MCF 10A (cell line): ENCODE data around the gene COL9A2. TPM values are rescaled to one million over a fixed set of nuclear protein-coding genes. Genes with fewer than 3 reads are reported as not detected.

Source experiments
- BruUV-seq: library from RNA; stranded (reverse); fragments of 400-500 nt; replicated peaks from 2 replicates; lab custom pipeline; 2021; lab: Mats Ljungman, UMichigan
- CTCF ChIA-PET: fragments of 300-600 bp; sonication (Branson Sonifier 250); formaldehyde crosslinking; extraction: SDS; loops from one replicate; lab custom pipeline; 2021; ENCODE audit warnings: antibody characterized with exemption, inconsistent platforms; lab: Yijun Ruan, JAX
- POLR2A ChIA-PET: fragments of 300-600, 350-650 bp; sonication (Branson Sonifier 250); formaldehyde crosslinking; extraction: SDS; loops from one replicate; lab custom pipeline; 2020; ENCODE audit warnings: antibody characterized with exemption, inconsistent platforms; lab: Yijun Ruan, JAX
- DNase-seq: peaks from one replicate; pipeline ENCODE4 v3.0.0-alpha.2; 2018; ENCODE audit not compliant: unreplicated experiment
- H3K27ac Mint-ChIP-seq: one replicate; pipeline ENCODE4 v1.8.0; 2022; ENCODE audit warnings: mild to moderate bottlenecking, low read depth, mixed read lengths; ENCODE audit not compliant: unreplicated experiment
- H3K27me3 Mint-ChIP-seq: one replicate; pipeline ENCODE4 v1.8.0; 2022; ENCODE audit warnings: mixed read lengths; ENCODE audit not compliant: insufficient read depth, unreplicated experiment
- H3K36me3 Mint-ChIP-seq: one replicate; pipeline ENCODE4 v1.8.0; 2022; ENCODE audit warnings: mild to moderate bottlenecking, moderate library complexity, mixed read lengths; ENCODE audit not compliant: insufficient read depth, unreplicated experiment
- H3K4me1 Mint-ChIP-seq: one replicate; pipeline ENCODE4 v1.8.0; 2022; ENCODE audit warnings: mixed read lengths; ENCODE audit not compliant: insufficient read depth, unreplicated experiment
- H3K4me3 Mint-ChIP-seq: one replicate; pipeline ENCODE4 v1.8.0; 2022; ENCODE audit warnings: mild to moderate bottlenecking, moderate library complexity, mixed read lengths; ENCODE audit not compliant: unreplicated experiment
- H3K9me3 Mint-ChIP-seq: one replicate; pipeline ENCODE4 v1.8.0; 2022; ENCODE audit warnings: mixed read lengths; ENCODE audit not compliant: unreplicated experiment
- intact Hi-C: fragments of 100-400 bp; cut with micrococcal nuclease; formaldehyde crosslinking; loops from 2 replicates; pipeline ENCODE4 v1.14.1; 2022
- total RNA-seq: library from RNA; stranded (reverse); gene quantifications from 2 replicates; pipeline ENCODE4 v1.2.3, GENCODE V29; 2022
- TF ChIP-seq, protein P1 (sequence below): fragments of 200-600 bp; IDR thresholded peaks from one replicate; pipeline ENCODE4 v1.8.0; 2022; ENCODE audit warnings: antibody characterized with exemption, mild to moderate bottlenecking; ENCODE audit not compliant: unreplicated experiment

COL9A2 gene
- total RNA-seq, 1 experiment from 2014 or later = not detected

DNA sequence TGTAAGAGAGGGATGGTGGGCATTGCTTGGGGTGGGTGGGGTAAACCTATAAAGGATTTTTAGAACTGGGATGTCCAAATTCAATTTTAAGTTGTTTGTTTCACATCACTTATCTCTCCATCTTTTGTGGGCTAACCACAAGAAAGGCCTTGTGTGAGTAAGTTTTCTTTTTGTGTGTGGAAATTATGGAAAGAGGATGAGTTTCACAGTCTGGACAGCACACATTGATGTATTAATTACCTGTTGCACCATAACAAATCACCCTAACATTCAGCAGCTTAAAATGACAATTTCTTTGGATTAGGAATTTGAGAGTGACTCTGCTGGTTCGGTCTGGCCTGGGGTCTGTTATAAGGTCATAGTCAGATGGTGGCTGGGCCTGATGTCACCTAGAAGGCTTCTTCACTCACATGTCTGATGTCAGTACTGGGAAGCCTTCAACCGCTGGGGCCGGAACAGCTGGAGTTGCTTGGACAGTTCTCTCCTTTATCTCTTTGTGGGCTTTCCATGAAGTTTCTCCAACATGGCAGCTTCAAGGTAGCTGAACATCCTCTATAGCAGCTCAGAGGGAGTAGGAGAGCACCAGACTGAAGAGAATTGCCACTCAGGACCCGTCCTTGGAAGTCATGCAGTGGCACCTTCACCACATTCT lies 2.0 kb upstream of the COL9A2 start:
- Mint-ChIP-seq H3K27me3 (peaks cover 34% of the 10 kb centered on the region), H3K9me3 (no peaks in the 10 kb centered on the region), H3K4me3 (no peak overlapping the region), H3K27ac (no peak overlapping the region), H3K4me1 (peaks cover 7% of the 10 kb centered on the region), H3K36me3 (no peaks in the 10 kb centered on the region)
- ChIA-PET CTCF (interaction anchor here (1.0 to 3.4 kb wide), 3 partner anchors 19 to 175 kb away, joined by 3 to 10 read pairs (median 4); no protein-coding TSS in a partner anchor), POLR2A (interaction anchor here (0.8 kb wide), 1 partner anchor 19 kb away, joined by 3 read pairs; no protein-coding TSS in a partner anchor)
- intact Hi-C loops = loop anchor here (5.0 kb wide), 1 partner anchor 167 kb away; no protein-coding TSS in a partner anchor
- no peak for DNase-seq
- TF ChIP-seq, protein P1, sequence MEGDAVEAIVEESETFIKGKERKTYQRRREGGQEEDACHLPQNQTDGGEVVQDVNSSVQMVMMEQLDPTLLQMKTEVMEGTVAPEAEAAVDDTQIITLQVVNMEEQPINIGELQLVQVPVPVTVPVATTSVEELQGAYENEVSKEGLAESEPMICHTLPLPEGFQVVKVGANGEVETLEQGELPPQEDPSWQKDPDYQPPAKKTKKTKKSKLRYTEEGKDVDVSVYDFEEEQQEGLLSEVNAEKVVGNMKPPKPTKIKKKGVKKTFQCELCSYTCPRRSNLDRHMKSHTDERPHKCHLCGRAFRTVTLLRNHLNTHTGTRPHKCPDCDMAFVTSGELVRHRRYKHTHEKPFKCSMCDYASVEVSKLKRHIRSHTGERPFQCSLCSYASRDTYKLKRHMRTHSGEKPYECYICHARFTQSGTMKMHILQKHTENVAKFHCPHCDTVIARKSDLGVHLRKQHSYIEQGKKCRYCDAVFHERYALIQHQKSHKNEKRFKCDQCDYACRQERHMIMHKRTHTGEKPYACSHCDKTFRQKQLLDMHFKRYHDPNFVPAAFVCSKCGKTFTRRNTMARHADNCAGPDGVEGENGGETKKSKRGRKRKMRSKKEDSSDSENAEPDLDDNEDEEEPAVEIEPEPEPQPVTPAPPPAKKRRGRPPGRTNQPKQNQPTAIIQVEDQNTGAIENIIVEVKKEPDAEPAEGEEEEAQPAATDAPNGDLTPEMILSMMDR = no peak
- BruUV-seq = no TSS peak

DNA sequence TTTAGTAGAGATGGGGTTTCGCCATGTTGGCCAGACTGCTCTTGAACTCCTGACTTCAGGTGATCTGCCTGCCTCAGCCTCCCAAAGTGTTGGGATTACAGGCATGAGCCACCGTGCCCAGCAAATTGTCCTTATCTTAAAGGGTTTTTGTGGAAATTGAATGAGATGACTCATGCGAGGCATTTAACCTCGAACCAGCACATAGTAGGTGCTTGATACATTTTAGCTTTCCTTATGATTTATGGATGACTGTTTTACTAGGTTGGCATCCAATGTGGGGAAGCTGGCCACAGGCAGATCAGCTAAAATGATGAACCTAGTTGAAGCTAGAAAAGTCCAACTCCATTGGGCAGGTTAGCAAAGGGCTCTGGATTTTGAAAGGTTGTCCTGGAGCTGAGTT lies 1.4 kb upstream of the COL9A2 start:
- Mint-ChIP-seq H3K27ac (no peak overlapping the region), H3K36me3 (no peaks in the 10 kb centered on the region), H3K9me3 (no peaks in the 10 kb centered on the region), H3K27me3 (peaks cover 34% of the 10 kb centered on the region), H3K4me3 (no peak overlapping the region), H3K4me1 (peaks cover 7% of the 10 kb centered on the region)
- TF ChIP-seq, protein P1 = no peak
- ChIA-PET CTCF (interaction anchor here (1.0 to 3.4 kb wide), 4 partner anchors 20 to 175 kb away, joined by 3 to 10 read pairs (median 4); no protein-coding TSS in a partner anchor), POLR2A (interaction anchor here (0.6 to 0.8 kb wide), 3 partner anchors 19 to 258 kb away, joined by 3 read pairs; no protein-coding TSS in a partner anchor)
- no TSS peak for BruUV-seq
- DNase-seq = no peak
- intact Hi-C loops = loop anchor here (5.0 kb wide), 1 partner anchor 166 kb away; no protein-coding TSS in a partner anchor

DNA sequence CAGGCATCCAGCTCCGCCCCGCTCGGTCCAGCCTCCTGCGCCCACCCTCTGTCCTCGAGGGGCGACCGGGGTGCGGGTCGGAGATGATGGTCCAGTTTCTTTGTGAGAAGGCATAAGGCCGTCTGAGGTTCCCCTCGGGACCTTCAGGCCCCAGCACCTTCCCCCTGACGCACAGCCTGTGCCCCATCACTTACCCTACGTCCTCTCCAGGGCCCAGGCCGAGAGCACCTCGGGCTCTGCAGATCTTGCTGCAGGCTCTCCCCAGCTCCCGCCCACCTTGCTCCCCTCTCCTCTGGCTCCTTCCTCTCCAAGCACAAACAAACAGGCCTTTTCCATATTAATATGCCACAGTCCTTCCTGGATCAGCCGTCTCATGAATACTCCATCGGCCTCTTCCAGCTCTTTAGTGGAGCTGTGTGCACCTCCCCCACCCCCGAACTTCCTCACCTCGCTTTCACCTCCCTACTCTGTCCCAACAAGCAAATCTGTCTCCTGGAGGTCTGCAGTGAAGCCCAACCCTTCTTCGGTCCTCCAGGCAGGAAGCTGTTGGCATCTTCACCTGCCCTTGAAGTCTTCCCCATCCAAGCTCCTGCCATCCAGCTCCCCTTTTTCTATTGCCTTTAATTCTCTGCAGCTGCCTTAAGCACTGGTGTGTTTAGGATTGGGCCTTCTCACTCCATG lies 448 bp upstream of the COL9A2 start:
- intact Hi-C loops = loop anchor here (5.0 kb wide), 1 partner anchor 165 kb away; no protein-coding TSS in a partner anchor
- CTCF ChIA-PET = interaction anchor here (0.8 to 3.4 kb wide), 5 partner anchors 12 to 174 kb away, joined by 3 to 10 read pairs (median 4); no protein-coding TSS in a partner anchor
- TF ChIP-seq, protein P1 = no peak
- BruUV-seq = no TSS peak
- Mint-ChIP-seq H3K27me3 (peaks cover 34% of the 10 kb centered on the region), H3K9me3 (no peaks in the 10 kb centered on the region), H3K4me1 (peaks cover 7% of the 10 kb centered on the region), H3K27ac (no peak overlapping the region), H3K36me3 (no peaks in the 10 kb centered on the region), H3K4me3 (no peak overlapping the region)
- no peak for DNase-seq
- POLR2A ChIA-PET = interaction anchor here (0.7 to 0.8 kb wide), 2 partner anchors 55 to 257 kb away, joined by 3 to 4 read pairs; no protein-coding TSS in a partner anchor
